Nephron (organoid): ENCODE measurements around the gene SDS.

Source experiments
- H3K27ac Mint-ChIP-seq, 3 experiments: 2 replicates each; pipeline ENCODE4 v1.8.0; 2020; ENCODE audit warnings: mixed read lengths in 3 of 3, mild to moderate bottlenecking in 2 of 3, moderate library complexity in 1 of 3
- H3K27me3 Mint-ChIP-seq: 2 replicates; pipeline ENCODE4 v1.8.0; 2021; ENCODE audit warnings: low read depth, mild to moderate bottlenecking, moderate library complexity, mixed read lengths
- H3K36me3 Mint-ChIP-seq: 2 replicates; pipeline ENCODE4 v1.8.0; 2020; ENCODE audit warnings: low read depth, mixed read lengths
- H3K4me1 Mint-ChIP-seq: 2 replicates; pipeline ENCODE4 v1.8.0; 2020; ENCODE audit warnings: mixed read lengths
- H3K4me3 Mint-ChIP-seq, 3 experiments: 2 replicates each; pipeline ENCODE4 v1.8.0; 2020; ENCODE audit warnings: mild to moderate bottlenecking in 3 of 3, mixed read lengths in 3 of 3, moderate library complexity in 2 of 3
- H3K9me3 Mint-ChIP-seq: 2 replicates; pipeline ENCODE4 v1.8.0; 2020; ENCODE audit warnings: mixed read lengths
- CTCF ChIP-seq, 3 experiments: fragments of 200-600 bp; sonication (generic); IDR thresholded peaks; one replicate each; pipeline ENCODE4 v1.5.0; 2021; ENCODE audit warnings: antibody characterized with exemption in 3 of 3; ENCODE audit not compliant: unreplicated experiment in 3 of 3

SDS gene

GRCh38 chr12:113435367-113435766 lies 31.7 kb upstream of the SDS start:
- no peaks in the 10 kb centered on the region for H3K4me1 Mint-ChIP-seq
- TF ChIP-seq CTCF (IDR thresholded peaks at IDR 0.05; ENCODE audit: unreplicated experiment in 3 of 3) = no peak
- peaks cover 6% of the 10 kb centered on the region for H3K27me3 Mint-ChIP-seq
- H3K9me3 Mint-ChIP-seq = no peaks in the 10 kb centered on the region
- H3K36me3 Mint-ChIP-seq = no peaks in the 10 kb centered on the region
- H3K4me3 Mint-ChIP-seq = no peak overlapping the region
- H3K27ac Mint-ChIP-seq = no peak overlapping the region

GRCh38 chr12:113432986-113433385 lies 29.3 kb upstream of the SDS start:
- Mint-ChIP-seq H3K36me3 (no peaks in the 10 kb centered on the region), H3K9me3 (no peaks in the 10 kb centered on the region), H3K4me1 (no peaks in the 10 kb centered on the region), H3K27me3 (peaks cover 6% of the 10 kb centered on the region), H3K27ac (no peak overlapping the region), H3K4me3 (no peak overlapping the region)
- TF ChIP-seq CTCF (IDR thresholded peaks at IDR 0.05; ENCODE audit: unreplicated experiment in 3 of 3) = no peak

GRCh38 chr12:113428482-113428881 lies 24.8 kb upstream of the SDS start:
- no peak overlapping the region for H3K4me3 Mint-ChIP-seq
- no peaks in the 10 kb centered on the region for H3K9me3 Mint-ChIP-seq
- H3K27me3 Mint-ChIP-seq = peaks cover 21% of the 10 kb centered on the region
- no peaks in the 10 kb centered on the region for H3K36me3 Mint-ChIP-seq
- no peaks in the 10 kb centered on the region for H3K4me1 Mint-ChIP-seq
- H3K27ac Mint-ChIP-seq = no peak overlapping the region
- TF ChIP-seq CTCF (IDR thresholded peaks at IDR 0.05; ENCODE audit: unreplicated experiment in 3 of 3) = no peak

- H3K4me3 Mint-ChIP-seq = no peak overlapping the region
- TF ChIP-seq CTCF (IDR thresholded peaks at IDR 0.05; ENCODE audit: unreplicated experiment in 3 of 3) = no peak
- H3K4me1 Mint-ChIP-seq = no peaks in the 10 kb centered on the region
- H3K36me3 Mint-ChIP-seq = no peaks in the 10 kb centered on the region
- no peaks in the 10 kb centered on the region for H3K9me3 Mint-ChIP-seq
- H3K27ac Mint-ChIP-seq = no peak overlapping the region
- H3K27me3 Mint-ChIP-seq = peaks cover 21% of the 10 kb centered on the region
These were observed 24.2 kb upstream of the SDS start for GRCh38 chr12:113427882-113428281.

GRCh38 chr12:113425960-113426453 lies 22.3 kb upstream of the SDS start:
- peaks cover 19% of the 10 kb centered on the region for H3K27me3 Mint-ChIP-seq
- peaks cover 7% of the 10 kb centered on the region for H3K4me1 Mint-ChIP-seq
- no peaks in the 10 kb centered on the region for H3K9me3 Mint-ChIP-seq
- peak overlapping the region in 1 of 3 experiments; percentile 5 for H3K4me3 Mint-ChIP-seq
- no peaks in the 10 kb centered on the region for H3K36me3 Mint-ChIP-seq
- no peak for TF ChIP-seq CTCF (IDR thresholded peaks at IDR 0.05; ENCODE audit: unreplicated experiment in 3 of 3)
- no peak overlapping the region for H3K27ac Mint-ChIP-seq
